HepG2 (cell line): ENCODE data around the gene TMEM269. TPM values are rescaled to one million over a fixed set of nuclear protein-coding genes. Genes with fewer than 3 reads are reported as not detected.

Experiments used
- ARNT2 ChIP-seq: sonication (generic); formaldehyde crosslinking; IDR thresholded peaks from 2 replicates; pipeline ENCODE4 v1.8.0; 2022; ENCODE audit warnings: mild to moderate bottlenecking, low read depth, missing genetic modification reagents, moderate library complexity
- HDAC1 ChIP-seq: sonication (generic); formaldehyde crosslinking; IDR thresholded peaks from 2 replicates; pipeline ENCODE4 v1.5.1; 2020; ENCODE audit warnings: mild to moderate bottlenecking, missing genetic modification reagents
- HNRNPUL1 ChIP-seq: fragments of 200-400 bp; formaldehyde crosslinking; IDR thresholded peaks from 2 replicates; pipeline ENCODE4 v1.6.1; 2017; ENCODE audit warnings: low read depth, mild to moderate bottlenecking, low read length, moderate library complexity
- KDM2A ChIP-seq: sonication (generic); formaldehyde crosslinking; IDR thresholded peaks from 2 replicates; pipeline ENCODE4 v1.4.0; 2020; ENCODE audit warnings: low read depth, missing genetic modification reagents, borderline replicate concordance
- KMT2A ChIP-seq: sonication (generic); formaldehyde crosslinking; IDR thresholded peaks from 2 replicates; pipeline ENCODE4 v1.4.0; 2020; ENCODE audit warnings: missing genetic modification reagents
- KMT2B ChIP-seq: IDR thresholded peaks from 2 replicates; pipeline ENCODE4 v1.6.1; 2016; ENCODE audit warnings: missing genetic modification reagents, missing compliant biosample characterization
- MTA1 ChIP-seq: sonication (generic); formaldehyde crosslinking; IDR thresholded peaks from 2 replicates; pipeline ENCODE4 v1.4.0; 2020; ENCODE audit warnings: missing genetic modification reagents, mild to moderate bottlenecking, borderline replicate concordance
- NBN ChIP-seq: fragments of 450-650 bp; conservative IDR thresholded peaks from 2 replicates; pipeline ENCODE4 v1.6.1; 2017
- NONO ChIP-seq, 2 experiments: fragments of 450-650 bp in 1 of 2; sonication (generic) in 1 of 2; formaldehyde crosslinking in 1 of 2; IDR thresholded peaks in 1 of 2; conservative IDR thresholded peaks in 1 of 2; 2 replicates each; pipeline versions ENCODE4 v1.6.1 to v1.8.0; 2017 to 2022; ENCODE audit warnings: mild to moderate bottlenecking in 1 of 2, missing genetic modification reagents in 1 of 2, moderate library complexity in 1 of 2
- RFX3 ChIP-seq: IDR thresholded peaks from 2 replicates; pipeline ENCODE4 v1.6.1; 2016; ENCODE audit warnings: missing biosample characterization, missing genetic modification reagents
- ZBTB7B ChIP-seq: sonication (generic); formaldehyde crosslinking; IDR thresholded peaks from 2 replicates; pipeline ENCODE4 v1.4.0; 2020; ENCODE audit warnings: missing genetic modification reagents
- ZMYM3 ChIP-seq: sonication (generic); formaldehyde crosslinking; IDR thresholded peaks from 2 replicates; pipeline ENCODE4 v1.5.1; 2020; ENCODE audit warnings: mild to moderate bottlenecking, missing genetic modification reagents
- ZNF180 ChIP-seq: sonication (generic); formaldehyde crosslinking; IDR thresholded peaks from 2 replicates; pipeline ENCODE4 v1.4.0; 2020; ENCODE audit warnings: low read depth, missing genetic modification reagents, borderline replicate concordance
- ZNF713 ChIP-seq: sonication (generic); formaldehyde crosslinking; IDR thresholded peaks from 2 replicates; pipeline ENCODE4 v1.4.0; 2020; ENCODE audit warnings: mild to moderate bottlenecking, missing genetic modification reagents
- polyA plus RNA-seq, 8 experiments: library from polyadenylated mRNA; depleted of rRNA in 3 of 8; stranded (reverse) in 7 of 8; unstranded in 1 of 8; fragments of >200 nt; fragmentation: Illumina TruSeq in 4 of 8; extraction: Trizol in 4 of 8; gene quantifications; 2 replicates each; pipeline versions ENCODE4 v1.2.1 to v1.2.3, GENCODE V29; 2011 to 2016; ENCODE audit warnings: low read depth in 4 of 8, missing spikeins in 1 of 8, mixed read lengths in 1 of 8; ENCODE audit not compliant: insufficient read depth in 1 of 8
- total RNA-seq, 5 experiments: library from RNA; depleted of rRNA; stranded (reverse); fragments of >200 nt; fragmentation: Illumina TruSeq; extraction: Trizol; gene quantifications; 2 replicates each; pipeline ENCODE4 v1.2.3, GENCODE V29; 2016; ENCODE audit warnings: low read depth in 1 of 5
- TF ChIP-seq, protein P1 (sequence below): sonication (generic); formaldehyde crosslinking; IDR thresholded peaks from 2 replicates; pipeline ENCODE4 v1.4.0; 2020; ENCODE audit warnings: missing genetic modification reagents
- TF ChIP-seq, protein P2 (sequence below): sonication (generic); formaldehyde crosslinking; IDR thresholded peaks from 2 replicates; pipeline ENCODE4 v1.5.0; 2020; ENCODE audit warnings: mild to moderate bottlenecking, missing genetic modification reagents, moderate library complexity
- TF ChIP-seq, protein P3 (sequence below): sonication (generic); formaldehyde crosslinking; IDR thresholded peaks from 2 replicates; pipeline ENCODE4 v1.5.1; 2020; ENCODE audit warnings: mild to moderate bottlenecking, missing genetic modification reagents, borderline replicate concordance
- TF ChIP-seq, protein P4 (sequence below): sonication (generic); formaldehyde crosslinking; IDR thresholded peaks from 2 replicates; pipeline ENCODE4 v1.4.0; 2020; ENCODE audit warnings: low read depth, missing genetic modification reagents
- TF ChIP-seq, protein P5 (sequence below): sonication (generic); formaldehyde crosslinking; conservative IDR thresholded peaks from 2 replicates; pipeline ENCODE4 v1.8.0; 2022; ENCODE audit warnings: mild to moderate bottlenecking, moderate library complexity, missing genetic modification reagents

TMEM269 gene
- total and polyA plus RNA-seq, 2 of the 13 experiments (the other 11 are each of a cell fraction or from before 2014, with no cell fraction given): 0.15 to 0.21 TPM

DNA sequence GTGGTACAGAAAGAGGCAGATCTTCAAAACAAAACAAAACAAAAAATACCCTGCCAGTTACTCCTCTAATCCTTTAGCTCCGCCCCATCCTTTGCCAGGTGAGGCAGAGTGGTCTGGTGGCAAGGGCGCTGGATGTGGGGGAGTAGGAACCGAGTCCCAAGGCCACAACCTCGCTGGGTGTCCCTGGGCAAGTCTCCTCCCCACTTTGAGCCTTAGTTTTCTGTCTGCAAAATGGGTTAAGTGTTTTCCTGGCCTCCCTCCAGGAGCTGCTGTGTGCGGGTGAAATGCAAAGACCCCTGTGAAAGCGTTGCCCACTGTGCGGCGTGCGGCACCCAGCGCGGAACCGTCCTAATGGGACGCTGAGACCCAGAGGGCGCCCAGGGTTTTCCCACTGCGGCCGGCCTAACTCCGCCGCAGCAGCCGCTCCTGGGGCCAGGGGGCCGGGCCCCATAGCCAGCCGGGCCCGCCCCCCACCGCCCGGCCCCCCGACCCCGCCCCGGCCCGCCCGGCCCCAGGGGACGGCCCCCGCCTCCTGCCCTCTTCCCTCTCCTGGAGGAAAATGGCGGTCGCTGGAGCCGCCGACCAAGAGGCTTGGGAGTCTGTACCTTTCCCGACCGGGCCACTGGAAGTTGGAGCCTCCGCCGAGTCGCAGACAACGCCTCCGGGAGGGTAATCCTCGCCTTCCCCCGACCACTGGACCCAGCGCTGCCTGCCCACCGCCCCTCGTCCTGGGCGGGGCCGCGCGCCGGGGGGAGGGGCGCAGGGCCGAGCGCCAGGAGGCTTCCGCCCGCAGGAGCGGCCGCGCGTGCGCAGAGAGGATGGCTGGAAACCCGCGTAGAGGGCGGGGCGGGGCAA, 32.0 kb downstream of the TMEM269 start, which contains the start of the genes ERMAP and SVBP (continued):
- TF ChIP-seq, protein P1, sequence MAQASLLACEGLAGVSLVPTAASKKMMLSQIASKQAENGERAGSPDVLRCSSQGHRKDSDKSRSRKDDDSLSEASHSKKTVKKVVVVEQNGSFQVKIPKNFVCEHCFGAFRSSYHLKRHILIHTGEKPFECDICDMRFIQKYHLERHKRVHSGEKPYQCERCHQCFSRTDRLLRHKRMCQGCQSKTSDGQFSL: 0 out of 2 replicates have a peak, but pooled peaks have one; percentile 16
- TF ChIP-seq, protein P2, sequence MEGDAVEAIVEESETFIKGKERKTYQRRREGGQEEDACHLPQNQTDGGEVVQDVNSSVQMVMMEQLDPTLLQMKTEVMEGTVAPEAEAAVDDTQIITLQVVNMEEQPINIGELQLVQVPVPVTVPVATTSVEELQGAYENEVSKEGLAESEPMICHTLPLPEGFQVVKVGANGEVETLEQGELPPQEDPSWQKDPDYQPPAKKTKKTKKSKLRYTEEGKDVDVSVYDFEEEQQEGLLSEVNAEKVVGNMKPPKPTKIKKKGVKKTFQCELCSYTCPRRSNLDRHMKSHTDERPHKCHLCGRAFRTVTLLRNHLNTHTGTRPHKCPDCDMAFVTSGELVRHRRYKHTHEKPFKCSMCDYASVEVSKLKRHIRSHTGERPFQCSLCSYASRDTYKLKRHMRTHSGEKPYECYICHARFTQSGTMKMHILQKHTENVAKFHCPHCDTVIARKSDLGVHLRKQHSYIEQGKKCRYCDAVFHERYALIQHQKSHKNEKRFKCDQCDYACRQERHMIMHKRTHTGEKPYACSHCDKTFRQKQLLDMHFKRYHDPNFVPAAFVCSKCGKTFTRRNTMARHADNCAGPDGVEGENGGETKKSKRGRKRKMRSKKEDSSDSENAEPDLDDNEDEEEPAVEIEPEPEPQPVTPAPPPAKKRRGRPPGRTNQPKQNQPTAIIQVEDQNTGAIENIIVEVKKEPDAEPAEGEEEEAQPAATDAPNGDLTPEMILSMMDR (CRISPR knock-in tag): peak; percentile 43
- TF ChIP-seq, protein P3, sequence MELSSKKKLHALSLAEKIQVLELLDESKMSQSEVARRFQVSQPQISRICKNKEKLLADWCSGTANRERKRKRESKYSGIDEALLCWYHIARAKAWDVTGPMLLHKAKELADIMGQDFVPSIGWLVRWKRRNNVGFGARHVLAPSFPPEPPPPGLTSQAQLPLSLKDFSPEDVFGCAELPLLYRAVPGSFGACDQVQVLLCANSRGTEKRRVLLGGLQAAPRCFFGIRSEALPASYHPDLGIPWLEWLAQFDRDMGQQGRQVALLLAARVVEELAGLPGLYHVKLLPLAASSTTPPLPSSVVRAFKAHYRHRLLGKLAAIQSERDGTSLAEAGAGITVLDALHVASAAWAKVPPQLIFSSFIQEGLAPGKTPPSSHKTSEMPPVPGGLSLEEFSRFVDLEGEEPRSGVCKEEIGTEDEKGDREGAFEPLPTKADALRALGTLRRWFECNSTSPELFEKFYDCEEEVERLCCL: no peak
- peak; percentile 77 for TF ChIP-seq ZMYM3 (CRISPR knock-in tag)
- TF ChIP-seq ZNF713 (CRISPR knock-in tag): no peak
- TF ChIP-seq KMT2A (CRISPR knock-in tag): peak; percentile 63
- TF ChIP-seq ZNF180 (CRISPR knock-in tag): no peak
- TF ChIP-seq HNRNPUL1: no peak
- peak; percentile 82 for TF ChIP-seq ZBTB7B
- TF ChIP-seq HDAC1 (CRISPR knock-in tag): peak; percentile 29; the same call in 1 of the 2 replicates
- TF ChIP-seq ARNT2: no peak
- TF ChIP-seq MTA1 (CRISPR knock-in tag): 0 out of 2 replicates have a peak, but pooled peaks have one; percentile 48
- TF ChIP-seq, protein P4, sequence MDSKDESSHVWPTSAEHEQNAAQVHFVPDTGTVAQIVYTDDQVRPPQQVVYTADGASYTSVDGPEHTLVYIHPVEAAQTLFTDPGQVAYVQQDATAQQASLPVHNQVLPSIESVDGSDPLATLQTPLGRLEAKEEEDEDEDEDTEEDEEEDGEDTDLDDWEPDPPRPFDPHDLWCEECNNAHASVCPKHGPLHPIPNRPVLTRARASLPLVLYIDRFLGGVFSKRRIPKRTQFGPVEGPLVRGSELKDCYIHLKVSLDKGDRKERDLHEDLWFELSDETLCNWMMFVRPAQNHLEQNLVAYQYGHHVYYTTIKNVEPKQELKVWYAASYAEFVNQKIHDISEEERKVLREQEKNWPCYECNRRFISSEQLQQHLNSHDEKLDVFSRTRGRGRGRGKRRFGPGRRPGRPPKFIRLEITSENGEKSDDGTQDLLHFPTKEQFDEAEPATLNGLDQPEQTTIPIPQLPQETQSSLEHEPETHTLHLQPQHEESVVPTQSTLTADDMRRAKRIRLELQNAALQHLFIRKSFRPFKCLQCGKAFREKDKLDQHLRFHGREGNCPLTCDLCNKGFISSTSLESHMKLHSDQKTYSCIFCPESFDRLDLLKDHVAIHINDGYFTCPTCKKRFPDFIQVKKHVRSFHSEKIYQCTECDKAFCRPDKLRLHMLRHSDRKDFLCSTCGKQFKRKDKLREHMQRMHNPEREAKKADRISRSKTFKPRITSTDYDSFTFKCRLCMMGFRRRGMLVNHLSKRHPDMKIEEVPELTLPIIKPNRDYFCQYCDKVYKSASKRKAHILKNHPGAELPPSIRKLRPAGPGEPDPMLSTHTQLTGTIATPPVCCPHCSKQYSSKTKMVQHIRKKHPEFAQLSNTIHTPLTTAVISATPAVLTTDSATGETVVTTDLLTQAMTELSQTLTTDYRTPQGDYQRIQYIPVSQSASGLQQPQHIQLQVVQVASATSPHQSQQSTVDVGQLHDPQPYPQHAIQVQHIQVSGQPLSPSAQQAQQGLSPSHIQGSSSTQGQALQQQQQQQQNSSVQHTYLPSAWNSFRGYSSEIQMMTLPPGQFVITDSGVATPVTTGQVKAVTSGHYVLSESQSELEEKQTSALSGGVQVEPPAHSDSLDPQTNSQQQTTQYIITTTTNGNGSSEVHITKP (CRISPR knock-in tag): peak; percentile 37; the same call in 1 of the 2 replicates
- no peak for TF ChIP-seq NONO (IDR thresholded peaks at IDR 0.05)
- peak; percentile 69 for TF ChIP-seq NONO (CRISPR knock-in tag; conservative IDR thresholded peaks at IDR 0.05)
- TF ChIP-seq NBN: no peak
- TF ChIP-seq, protein P5, sequence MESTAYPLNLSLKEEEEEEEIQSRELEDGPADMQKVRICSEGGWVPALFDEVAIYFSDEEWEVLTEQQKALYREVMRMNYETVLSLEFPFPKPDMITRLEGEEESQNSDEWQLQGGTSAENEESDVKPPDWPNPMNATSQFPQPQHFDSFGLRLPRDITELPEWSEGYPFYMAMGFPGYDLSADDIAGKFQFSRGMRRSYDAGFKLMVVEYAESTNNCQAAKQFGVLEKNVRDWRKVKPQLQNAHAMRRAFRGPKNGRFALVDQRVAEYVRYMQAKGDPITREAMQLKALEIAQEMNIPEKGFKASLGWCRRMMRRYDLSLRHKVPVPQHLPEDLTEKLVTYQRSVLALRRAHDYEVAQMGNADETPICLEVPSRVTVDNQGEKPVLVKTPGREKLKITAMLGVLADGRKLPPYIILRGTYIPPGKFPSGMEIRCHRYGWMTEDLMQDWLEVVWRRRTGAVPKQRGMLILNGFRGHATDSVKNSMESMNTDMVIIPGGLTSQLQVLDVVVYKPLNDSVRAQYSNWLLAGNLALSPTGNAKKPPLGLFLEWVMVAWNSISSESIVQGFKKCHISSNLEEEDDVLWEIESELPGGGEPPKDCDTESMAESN: peak; percentile 61
- TF ChIP-seq RFX3: no peak
- TF ChIP-seq KMT2B: 0 out of 2 replicates have a peak, but pooled peaks have one; percentile 61
- TF ChIP-seq KDM2A (CRISPR knock-in tag): peak; percentile 42; the same call in 1 of the 2 replicates
